OCI-LY7 (cell line): ENCODE measurements around the gene CD164L2. TPM values are rescaled to one million over a fixed set of nuclear protein-coding genes. Genes with fewer than 3 reads are reported as not detected.

ENCODE experiments used
- BruUV-seq: library from RNA; stranded (reverse); fragments of 400-500 nt; replicated peaks from 2 replicates; lab custom pipeline; 2021; lab: Mats Ljungman, UMichigan
- CTCF ChIA-PET: fragments of 300-600 bp; sonication (Branson Sonifier 250); formaldehyde crosslinking; loops from one replicate; lab custom pipeline; 2022; ENCODE audit warnings: antibody characterized with exemption; ENCODE audit not compliant: unreplicated experiment; lab: Charles Lee
- POLR2A ChIA-PET: fragments of 300-600 bp; sonication (Branson Sonifier 250); formaldehyde crosslinking; loops from one replicate; lab custom pipeline; 2022; ENCODE audit warnings: antibody characterized with exemption; lab: Charles Lee
- DNase-seq: peaks from one replicate; pipeline ENCODE4 v3.0.0-alpha.2; 2015; ENCODE audit warnings: low spot score
- H2AFZ ChIP-seq: fragments of 200-600 bp; sonication (generic), shearing (Covaris generic); 2 replicates; pipeline ENCODE4 v1.6.1; 2014; ENCODE audit warnings: mild to moderate bottlenecking, antibody characterized with exemption, low read length, moderate library complexity
- H3K27ac ChIP-seq: fragments of 200-600 bp; sonication (generic); 2 replicates; pipeline ENCODE4 v1.5.1; 2014; ENCODE audit warnings: mixed run types, low read depth, mild to moderate bottlenecking, moderate library complexity, low read length, inconsistent platforms; ENCODE audit not compliant: poor library complexity, severe bottlenecking
- H3K36me3 ChIP-seq: fragments of 200-600 bp; sonication (generic); 2 replicates; pipeline ENCODE4 v1.6.1; 2014; ENCODE audit warnings: mild to moderate bottlenecking, antibody characterized with exemption, low read length, moderate library complexity, mixed read lengths; ENCODE audit not compliant: insufficient read depth
- H3K4me1 ChIP-seq: fragments of 200-600 bp; sonication (generic); 2 replicates; pipeline ENCODE4 v1.5.1; 2014; ENCODE audit warnings: mild to moderate bottlenecking, low read length; ENCODE audit not compliant: insufficient read depth, poor library complexity, severe bottlenecking
- H3K4me2 ChIP-seq: fragments of 200-600 bp; sonication (generic); 2 replicates; pipeline ENCODE4 v1.6.1; 2014; ENCODE audit warnings: mild to moderate bottlenecking, low read length
- H3K4me3 ChIP-seq: fragments of 200-600 bp; sonication (generic); 2 replicates; pipeline ENCODE4 v1.5.1; 2014; ENCODE audit warnings: mild to moderate bottlenecking, low read depth, low read length; ENCODE audit not compliant: poor library complexity, severe bottlenecking
- H3K79me2 ChIP-seq: fragments of 200-600 bp; sonication (generic); 2 replicates; pipeline ENCODE4 v1.6.1; 2016; ENCODE audit warnings: low read depth, mild to moderate bottlenecking, low read length, moderate library complexity, mixed read lengths; ENCODE audit not compliant: insufficient read depth
- H3K9me2 ChIP-seq: fragments of 200-600 bp; sonication (generic); 2 replicates; pipeline ENCODE4 v1.6.1; 2016; ENCODE audit warnings: mild to moderate bottlenecking, low read length, mixed read lengths; ENCODE audit not compliant: insufficient read depth
- H3K9me3 ChIP-seq: fragments of 200-600 bp; sonication (generic); 2 replicates; pipeline ENCODE4 v1.6.1; 2014; ENCODE audit warnings: mild to moderate bottlenecking, mixed run types, low read length, mixed read lengths
- H4K20me1 ChIP-seq: fragments of 200-600 bp; sonication (generic); 2 replicates; pipeline ENCODE4 v1.6.1; 2014; ENCODE audit warnings: mild to moderate bottlenecking, antibody characterized with exemption, low read length, moderate library complexity, mixed read lengths; ENCODE audit not compliant: insufficient read depth
- EZH2phosphoT487 ChIP-seq: fragments of 200-600 bp; sonication (generic); IDR thresholded peaks from 2 replicates; pipeline ENCODE4 v1.6.1; 2018; ENCODE audit warnings: low read depth, borderline replicate concordance, mild to moderate bottlenecking, mixed run types, antibody characterized with exemption, low read length, moderate library complexity, mixed read lengths
- intact Hi-C: fragments of 100-400 bp; cut with micrococcal nuclease; formaldehyde crosslinking; loops from one replicate; pipeline ENCODE4 v1.10.0; 2022; ENCODE audit not compliant: unreplicated experiment
- total RNA-seq, 2 experiments: library from RNA; depleted of rRNA in 1 of 2; stranded (reverse); fragments of >200 nt in 1 of 2; shearing (Covaris generic) in 1 of 2; gene quantifications; 2 replicates each; pipeline ENCODE4 v1.2.3, GENCODE V29; 2014 to 2022
- TF ChIP-seq, protein P1 (sequence below): fragments of 200-600 bp; sonication (generic); conservative IDR thresholded peaks from 2 replicates; pipeline ENCODE4 v1.5.1; 2014; ENCODE audit warnings: mild to moderate bottlenecking, antibody characterized with exemption, low read length, moderate library complexity, mixed read lengths

CD164L2 gene
- total RNA-seq, 2 experiments from 2014 or later = not detected

GRCh38 chr1:27398405-27399149 is 15.4 kb upstream of the CD164L2 start:
- no peak overlapping the region for H3K4me2 ChIP-seq
- ChIA-PET CTCF (no interaction called here), POLR2A (no interaction called here)
- H3K36me3 ChIP-seq = no peaks in the 10 kb centered on the region
- H3K9me3 ChIP-seq = no peaks in the 10 kb centered on the region
- BruUV-seq = no TSS peak
- H3K4me1 ChIP-seq = peaks cover 21% of the 10 kb centered on the region
- H3K27ac ChIP-seq = no peak overlapping the region
- intact Hi-C loops = no loop called here
- H2AFZ ChIP-seq = no peak overlapping the region
- no peaks in the 10 kb centered on the region for H4K20me1 ChIP-seq
- no peak overlapping the region for H3K4me3 ChIP-seq
- no peak for DNase-seq
- no peak for TF ChIP-seq EZH2phosphoT487
- TF ChIP-seq, protein P1, sequence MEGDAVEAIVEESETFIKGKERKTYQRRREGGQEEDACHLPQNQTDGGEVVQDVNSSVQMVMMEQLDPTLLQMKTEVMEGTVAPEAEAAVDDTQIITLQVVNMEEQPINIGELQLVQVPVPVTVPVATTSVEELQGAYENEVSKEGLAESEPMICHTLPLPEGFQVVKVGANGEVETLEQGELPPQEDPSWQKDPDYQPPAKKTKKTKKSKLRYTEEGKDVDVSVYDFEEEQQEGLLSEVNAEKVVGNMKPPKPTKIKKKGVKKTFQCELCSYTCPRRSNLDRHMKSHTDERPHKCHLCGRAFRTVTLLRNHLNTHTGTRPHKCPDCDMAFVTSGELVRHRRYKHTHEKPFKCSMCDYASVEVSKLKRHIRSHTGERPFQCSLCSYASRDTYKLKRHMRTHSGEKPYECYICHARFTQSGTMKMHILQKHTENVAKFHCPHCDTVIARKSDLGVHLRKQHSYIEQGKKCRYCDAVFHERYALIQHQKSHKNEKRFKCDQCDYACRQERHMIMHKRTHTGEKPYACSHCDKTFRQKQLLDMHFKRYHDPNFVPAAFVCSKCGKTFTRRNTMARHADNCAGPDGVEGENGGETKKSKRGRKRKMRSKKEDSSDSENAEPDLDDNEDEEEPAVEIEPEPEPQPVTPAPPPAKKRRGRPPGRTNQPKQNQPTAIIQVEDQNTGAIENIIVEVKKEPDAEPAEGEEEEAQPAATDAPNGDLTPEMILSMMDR = no peak
- H3K79me2 ChIP-seq = no peaks in the 10 kb centered on the region
- no peaks in the 10 kb centered on the region for H3K9me2 ChIP-seq

DNA sequence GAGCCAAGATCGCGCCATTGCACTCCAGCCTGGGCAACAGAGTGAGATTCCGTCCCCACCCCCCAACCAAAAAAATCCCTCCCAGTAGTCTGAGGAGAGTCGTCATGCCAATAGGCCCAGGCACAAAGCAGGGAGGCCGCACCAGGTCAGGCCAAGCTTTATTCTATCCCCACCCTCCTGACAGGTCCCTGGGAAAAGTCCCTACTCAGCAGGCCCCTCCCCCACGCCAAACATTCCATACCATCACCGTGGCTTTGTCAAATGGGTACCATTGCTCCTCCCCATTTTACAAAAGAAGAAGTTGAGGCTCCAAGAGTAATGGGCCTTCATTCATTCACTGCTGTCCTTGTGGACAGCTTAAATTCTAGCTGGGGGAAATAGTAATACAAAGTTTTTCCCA is 14.6 kb upstream of the CD164L2 start:
- ChIA-PET CTCF (no interaction called here), POLR2A (no interaction called here)
- no peak for TF ChIP-seq EZH2phosphoT487
- TF ChIP-seq, protein P1 = no peak
- no peak for DNase-seq
- H3K27ac ChIP-seq = no peak overlapping the region
- no peaks in the 10 kb centered on the region for H3K79me2 ChIP-seq
- peaks cover 13% of the 10 kb centered on the region for H3K4me1 ChIP-seq
- H2AFZ ChIP-seq = no peak overlapping the region
- no peak overlapping the region for H3K4me2 ChIP-seq
- H3K9me2 ChIP-seq = no peaks in the 10 kb centered on the region
- no peaks in the 10 kb centered on the region for H3K36me3 ChIP-seq
- no peak overlapping the region for H3K4me3 ChIP-seq
- BruUV-seq = no TSS peak
- no peaks in the 10 kb centered on the region for H4K20me1 ChIP-seq
- no peaks in the 10 kb centered on the region for H3K9me3 ChIP-seq
- intact Hi-C loops = no loop called here

- ChIA-PET CTCF (no interaction called here), POLR2A (no interaction called here)
- intact Hi-C loops = no loop called here
- Histone ChIP-seq H4K20me1 (no peaks in the 10 kb centered on the region), H3K4me2 (no peak overlapping the region), H3K4me1 (peaks cover 7% of the 10 kb centered on the region), H3K9me2 (no peaks in the 10 kb centered on the region), H3K79me2 (no peaks in the 10 kb centered on the region), H3K9me3 (no peaks in the 10 kb centered on the region), H3K4me3 (no peak overlapping the region), H2AFZ (no peak overlapping the region), H3K36me3 (no peaks in the 10 kb centered on the region), H3K27ac (no peak overlapping the region)
- DNase-seq = no peak
- no TSS peak for BruUV-seq
- TF ChIP-seq, protein P1 = no peak
Observed at GRCh38 chr1:27397110-27397509, 14.0 kb upstream of the CD164L2 start.
